ENCODE data around the gene LPAR2.

DNA sequence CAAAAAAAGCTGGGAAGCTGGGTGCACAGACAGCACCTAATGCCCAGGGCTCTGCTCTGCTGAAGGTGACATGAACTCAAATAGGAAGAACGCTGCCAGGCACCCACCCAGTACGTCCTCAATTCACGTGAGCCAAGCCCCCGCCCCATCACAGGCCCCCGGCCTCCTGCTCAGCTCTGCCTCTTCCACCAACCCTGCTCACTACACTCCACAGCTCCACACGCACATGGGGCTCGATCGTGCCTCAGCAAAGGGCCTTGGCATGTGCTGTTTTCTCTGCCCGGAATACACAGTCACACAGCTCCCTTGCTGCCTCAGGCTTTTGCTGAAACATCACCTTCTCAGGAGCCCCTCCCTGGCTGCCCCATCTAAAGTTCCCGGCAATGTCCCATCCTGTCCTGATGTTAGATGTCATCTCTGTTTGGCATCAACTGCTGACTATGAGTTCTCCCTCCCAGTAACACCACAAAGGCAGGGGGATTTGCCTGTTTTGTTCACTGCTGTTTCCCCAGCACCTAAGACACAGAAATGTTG, 33.2 kb upstream of the LPAR2 start:
- no peak for TF ChIP-seq SUZ12 (IDR thresholded peaks at IDR 0.05)
- TF ChIP-seq ELF4 (IDR thresholded peaks at IDR 0.05) = no peak
- no peak for TF ChIP-seq FOXK2 (IDR thresholded peaks at IDR 0.05)
- TF ChIP-seq FOXM1 (IDR thresholded peaks at IDR 0.05; ENCODE audit: borderline replicate concordance) = no peak
- TF ChIP-seq, protein P1, sequence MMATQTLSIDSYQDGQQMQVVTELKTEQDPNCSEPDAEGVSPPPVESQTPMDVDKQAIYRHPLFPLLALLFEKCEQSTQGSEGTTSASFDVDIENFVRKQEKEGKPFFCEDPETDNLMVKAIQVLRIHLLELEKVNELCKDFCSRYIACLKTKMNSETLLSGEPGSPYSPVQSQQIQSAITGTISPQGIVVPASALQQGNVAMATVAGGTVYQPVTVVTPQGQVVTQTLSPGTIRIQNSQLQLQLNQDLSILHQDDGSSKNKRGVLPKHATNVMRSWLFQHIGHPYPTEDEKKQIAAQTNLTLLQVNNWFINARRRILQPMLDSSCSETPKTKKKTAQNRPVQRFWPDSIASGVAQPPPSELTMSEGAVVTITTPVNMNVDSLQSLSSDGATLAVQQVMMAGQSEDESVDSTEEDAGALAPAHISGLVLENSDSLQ (IDR thresholded peaks at IDR 0.05) = no peak

Data from HEK293T (cell line).